ENCODE results near the gene INSL4. TPM values are rescaled to one million over a fixed set of nuclear protein-coding genes. Genes with fewer than 3 reads are reported as not detected.

INSL4 gene
- total RNA-seq, 2 donors from 2014 or later: not detected

DNA sequence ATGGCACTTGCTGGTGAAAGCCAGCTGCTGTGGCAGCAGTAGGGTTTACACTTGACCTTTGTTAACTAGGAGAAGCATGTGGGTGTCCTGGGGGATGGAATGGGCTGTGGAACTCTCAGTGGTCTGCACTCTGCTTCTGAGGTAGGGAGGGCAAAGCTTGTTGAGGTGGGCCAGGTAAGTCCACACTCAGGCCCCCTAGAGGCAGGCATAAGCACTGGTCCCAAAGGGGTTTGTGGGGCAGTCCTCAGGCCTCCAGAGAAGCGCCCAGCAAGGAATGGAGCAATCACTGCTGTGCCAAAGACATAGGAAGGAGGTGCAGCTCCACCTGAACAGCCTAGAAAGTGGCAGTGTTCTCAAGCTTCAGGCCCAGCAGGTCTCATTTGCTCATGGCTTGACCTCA lies 34.7 kb downstream of the INSL4 start:
- no peaks in the 10 kb centered on the region for H3K27me3 Mint-ChIP-seq (ENCODE audit: low read depth)
- H3K27ac Mint-ChIP-seq: no peak overlapping the region
- DNase-seq (no peak), ATAC-seq (replicated peaks in 1 of 2) (no peak)
- no peaks in the 10 kb centered on the region for H3K36me3 Mint-ChIP-seq (ENCODE audit: insufficient read depth in 2 of 2)
- H3K4me3 Mint-ChIP-seq: no peak overlapping the region
- peaks cover 0 to 4% of the 10 kb centered on the region in 2 donors for H3K9me3 Mint-ChIP-seq
- H3K4me1 Mint-ChIP-seq (ENCODE audit: low read depth): peaks cover 11% of the 10 kb centered on the region

DNA sequence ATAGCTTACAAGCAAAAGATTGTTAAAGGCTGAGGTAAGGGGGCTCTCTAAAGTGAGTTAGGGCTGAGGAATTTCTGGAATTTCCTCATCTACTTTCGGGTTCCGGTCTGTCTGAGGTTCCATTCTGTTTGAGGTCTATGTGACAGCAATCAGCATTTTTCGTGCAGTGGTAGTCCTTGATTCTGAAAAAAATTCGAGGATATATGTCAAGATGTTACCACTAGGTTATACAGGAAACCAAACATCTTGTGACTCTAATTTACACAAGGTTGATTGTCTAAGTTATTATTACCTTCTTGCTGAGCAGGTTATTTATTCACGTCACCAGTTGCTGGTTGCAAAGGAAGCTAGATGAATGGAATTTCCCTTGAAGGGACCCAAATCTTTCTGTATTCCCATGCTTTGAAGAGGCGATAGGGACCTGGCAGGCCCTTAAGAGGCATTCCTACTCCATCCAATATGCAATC lies 38.1 kb downstream of the INSL4 start:
- peaks cover 0 to 4% of the 10 kb centered on the region in 2 donors for H3K9me3 Mint-ChIP-seq
- no peak overlapping the region for H3K27ac Mint-ChIP-seq
- H3K4me1 Mint-ChIP-seq (ENCODE audit: low read depth): peaks cover 6% of the 10 kb centered on the region
- H3K27me3 Mint-ChIP-seq (ENCODE audit: low read depth): no peaks in the 10 kb centered on the region
- no peak overlapping the region for H3K4me3 Mint-ChIP-seq
- ATAC-seq (replicated peaks in 1 of 2) (no peak), DNase-seq (no peak)
- H3K36me3 Mint-ChIP-seq (ENCODE audit: insufficient read depth in 2 of 2): no peaks in the 10 kb centered on the region

DNA sequence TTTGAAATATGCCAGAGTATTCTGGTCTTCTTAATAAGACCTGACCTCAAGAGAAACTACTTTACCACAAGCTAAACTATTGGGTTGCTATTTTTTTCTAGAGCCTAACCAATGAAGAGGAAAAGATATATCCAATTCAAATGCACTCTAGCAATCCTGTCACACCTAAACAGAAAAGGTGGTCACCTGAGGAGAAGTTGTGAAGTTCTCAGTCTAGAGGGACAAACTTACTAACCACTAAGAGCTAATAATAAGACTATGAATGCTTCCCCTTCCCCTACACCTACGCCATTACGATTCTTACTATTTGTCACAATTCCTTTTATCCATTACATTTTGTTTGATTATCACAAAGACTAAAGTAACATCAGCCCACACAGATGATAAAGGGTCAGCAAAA lies 43.6 kb downstream of the INSL4 start:
- no peak for ATAC-seq (replicated peaks in 1 of 2)
- H3K27me3 Mint-ChIP-seq (ENCODE audit: low read depth): no peaks in the 10 kb centered on the region
- no peaks in the 10 kb centered on the region for H3K36me3 Mint-ChIP-seq (ENCODE audit: insufficient read depth in 2 of 2)
- no peak for DNase-seq
- H3K27ac Mint-ChIP-seq: no peak overlapping the region
- no peak overlapping the region for H3K4me3 Mint-ChIP-seq
- no peaks in the 10 kb centered on the region for H3K4me1 Mint-ChIP-seq (ENCODE audit: low read depth)
- H3K9me3 Mint-ChIP-seq: peaks cover 0 to 1% of the 10 kb centered on the region in 2 donors

DNA sequence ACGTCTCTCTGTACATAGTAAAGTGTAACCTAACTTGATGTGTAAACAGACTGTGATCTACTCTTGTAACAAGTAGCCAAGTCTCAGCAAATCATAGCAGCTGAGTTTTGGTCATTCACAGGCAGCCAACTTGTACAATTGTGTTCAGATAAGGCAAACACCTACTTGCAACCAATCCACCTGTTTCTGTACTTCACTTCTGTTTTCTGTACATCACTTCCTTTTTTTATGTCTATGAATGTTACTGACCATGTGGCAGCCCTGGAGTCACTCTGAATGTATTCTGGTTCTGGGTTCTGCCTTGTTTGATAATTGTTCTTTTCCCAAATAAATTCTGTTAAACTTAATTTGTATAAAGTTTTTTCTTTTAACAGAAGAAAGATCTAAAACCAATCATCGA lies 47.3 kb downstream of the INSL4 start:
- no peaks in the 10 kb centered on the region for H3K4me1 Mint-ChIP-seq (ENCODE audit: low read depth)
- no peak overlapping the region for H3K4me3 Mint-ChIP-seq
- H3K36me3 Mint-ChIP-seq (ENCODE audit: insufficient read depth in 2 of 2): no peaks in the 10 kb centered on the region
- H3K27ac Mint-ChIP-seq: no peak overlapping the region
- H3K27me3 Mint-ChIP-seq (ENCODE audit: low read depth): no peaks in the 10 kb centered on the region
- DNase-seq (no peak), ATAC-seq (replicated peaks in 1 of 2) (no peak)
- peaks cover 1 to 2% of the 10 kb centered on the region in 2 donors for H3K9me3 Mint-ChIP-seq

Other genes with a start within 250 kb of the INSL4 start
- 10 to 100 TPM; 30.3 to 31.9 TPM for gene JAK2, start 246.1 kb upstream of the INSL4 start, total RNA-seq
- gene INSL6, start 45.8 kb upstream of the INSL4 start, total RNA-seq: not detected
- gene RLN2, start 73.3 kb downstream of the INSL4 start, total RNA-seq: 1 to 10 TPM; 3.4 to 4.0 TPM
- gene RLN1, start 108.5 kb downstream of the INSL4 start, total RNA-seq: 1 to 10 TPM; 1.3 to 1.6 TPM
- 10 to 100 TPM; 48.6 to 49.9 TPM for gene PLGRKT, start 206.5 kb downstream of the INSL4 start, total RNA-seq
- 10 to 100 TPM; 16.4 to 36.3 TPM for gene CD274, start 219.1 kb downstream of the INSL4 start, total RNA-seq

All from activated T-cell treated with anti-CD3 and anti-CD28 coated beads, Interleukin-2, amount 50 U/mL, for 72 hours (primary cell).